ENCODE measurements around the gene TBX10.
"Not testable (repeated sequence)": the region's sequence is repeated elsewhere in the genome, so short reads cannot be mapped to it uniquely, and the experiment has no call there.

The TBX10 gene

DNA sequence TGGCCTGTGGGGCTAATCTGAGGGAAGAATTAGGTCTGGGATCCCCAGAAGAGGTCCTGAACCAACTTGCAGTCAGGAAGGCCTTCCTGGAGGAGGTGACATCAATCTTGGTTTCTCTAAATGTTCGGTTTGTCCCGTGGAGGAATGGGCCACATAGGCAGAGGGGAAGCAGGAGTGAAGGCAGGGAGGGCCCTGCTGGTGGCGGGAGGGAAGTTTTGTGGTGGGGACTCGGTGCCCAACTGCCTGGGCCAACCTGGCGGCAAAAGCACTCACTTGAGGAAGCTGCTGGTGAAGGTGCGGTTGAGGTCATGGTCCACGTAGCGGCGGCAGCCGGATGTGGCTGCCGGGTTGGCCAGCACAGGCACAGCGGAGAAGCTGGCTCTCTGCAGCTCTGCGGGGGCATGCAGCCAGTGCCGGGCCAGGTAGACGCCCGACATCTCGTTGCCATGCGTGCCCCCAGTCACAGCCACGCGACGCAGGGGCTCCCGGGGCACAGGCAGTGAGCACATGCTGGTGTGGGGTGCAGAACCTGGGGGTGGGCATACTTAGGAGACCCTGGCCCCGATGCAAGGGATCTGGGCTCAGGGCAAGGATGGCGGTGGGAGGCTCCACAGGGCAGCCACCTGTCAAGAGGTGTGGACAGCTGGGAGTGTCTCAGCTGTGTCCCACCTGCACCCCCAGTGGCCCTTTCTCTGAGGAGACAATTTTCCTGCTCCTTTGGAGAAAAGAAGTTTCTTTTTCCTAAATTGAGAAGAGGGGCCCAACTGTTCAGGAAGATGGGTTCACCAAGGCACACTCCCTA is 7.2 kb upstream of the TBX10 start:
- DNase-seq (ENCODE audit: insufficient read length, low spot score) (no peak), FAIRE-seq (peak; percentile 70)

DNA sequence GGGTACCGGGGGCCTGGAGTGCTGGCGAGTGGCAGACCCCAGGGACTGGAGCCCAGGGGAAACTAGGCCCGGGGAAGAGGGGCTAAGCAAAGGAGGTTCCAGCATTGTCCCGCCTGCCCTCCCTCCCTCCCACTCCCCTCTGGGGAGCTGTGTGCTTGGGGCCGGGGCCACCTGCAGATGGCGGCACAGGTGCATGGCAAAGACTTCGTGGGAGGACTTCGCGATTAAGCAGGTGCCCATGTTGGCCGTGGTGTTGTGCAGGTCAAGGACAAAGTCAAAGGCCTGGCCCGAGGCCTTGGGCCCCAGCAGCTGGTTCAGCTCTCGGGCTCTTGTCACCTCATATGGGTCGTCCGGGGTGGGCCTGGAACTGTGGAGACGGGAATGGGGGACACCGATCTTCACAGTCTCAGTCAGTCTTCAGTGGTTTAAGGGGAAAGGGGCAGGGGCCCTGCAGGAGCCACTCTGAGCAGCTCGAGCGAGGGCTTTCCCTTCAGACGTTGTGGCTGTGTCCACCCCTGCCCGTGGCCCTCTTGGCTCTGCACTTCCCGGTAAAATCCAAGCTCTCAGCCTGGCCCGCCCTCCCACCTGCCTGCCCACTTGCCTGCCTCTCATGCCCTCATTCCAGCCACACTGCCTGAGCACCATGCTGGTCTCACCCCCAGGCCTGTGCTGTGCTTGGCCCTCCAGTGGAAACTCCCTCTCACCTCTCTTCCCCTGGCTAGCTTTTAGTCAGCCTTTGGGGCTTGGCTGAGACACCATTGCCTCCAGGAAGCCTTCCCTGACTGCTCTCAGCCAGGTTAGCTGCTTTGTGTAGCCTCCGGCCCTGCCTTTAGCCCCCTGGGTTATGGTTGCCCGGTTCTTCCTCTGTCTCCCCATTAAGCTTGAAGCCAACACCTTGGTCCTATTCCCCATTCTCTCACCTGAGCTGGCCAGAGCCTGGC is 6.2 kb upstream of the TBX10 start:
- peak; percentile 60 for FAIRE-seq
- no peak for DNase-seq (ENCODE audit: insufficient read length, low spot score)

GRCh38 chr11:67644472-67645418 is 5.2 kb upstream of the TBX10 start:
- FAIRE-seq: peak; percentile 31
- DNase-seq (ENCODE audit: insufficient read length, low spot score): no peak

GRCh38 chr11:67644042-67644441 is 4.5 kb upstream of the TBX10 start:
- DNase-seq (ENCODE audit: insufficient read length, low spot score): no peak
- peak; percentile 79 for FAIRE-seq

DNA sequence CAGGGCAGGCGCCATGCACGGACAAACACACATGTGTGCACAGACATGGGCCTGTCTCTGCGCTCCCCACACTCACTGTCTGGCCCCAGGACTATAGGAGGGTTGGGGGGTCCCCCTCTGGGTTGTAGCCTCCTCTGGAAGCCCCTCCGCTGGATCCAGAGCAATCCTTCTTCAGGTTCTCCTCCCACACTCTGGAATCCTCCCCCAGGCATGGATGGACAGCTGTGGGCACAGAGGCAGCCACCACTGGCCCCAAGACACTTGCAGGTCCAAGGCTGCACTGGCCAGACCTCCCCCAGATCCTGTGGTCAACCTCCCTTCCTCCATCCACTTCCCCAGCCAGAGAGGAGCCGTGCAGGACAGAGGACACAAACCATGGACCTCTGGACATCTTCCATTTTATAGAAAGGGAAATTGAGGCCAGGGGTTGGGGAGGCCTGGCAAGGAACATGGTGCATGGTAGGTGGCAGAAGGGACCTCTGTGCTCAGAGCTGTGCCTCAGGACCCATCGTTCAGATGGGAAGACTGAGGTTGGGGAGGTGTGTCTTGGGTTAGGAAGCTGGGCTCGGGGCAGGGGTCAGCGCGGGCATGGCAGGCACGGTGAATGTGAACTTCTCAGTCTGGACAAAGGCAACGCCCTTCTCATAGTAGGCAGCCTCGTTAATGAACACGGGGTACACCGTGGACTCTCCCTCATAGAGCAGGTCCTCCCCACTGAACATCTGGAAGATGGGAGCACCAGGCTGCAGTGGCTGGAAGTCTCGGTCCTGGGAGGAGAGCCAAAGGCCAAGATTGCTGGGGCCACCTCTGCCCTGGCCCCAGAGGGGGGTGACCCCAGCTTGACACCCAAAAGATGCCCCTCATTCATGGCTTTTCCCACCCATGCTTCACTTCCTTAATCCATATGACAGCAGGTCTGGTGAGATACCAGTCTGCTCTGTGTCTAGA is 2.9 kb upstream of the TBX10 start:
- DNase-seq (ENCODE audit: insufficient read length, low spot score) (no peak), FAIRE-seq (no peak)

GRCh38 chr11:67641338-67642172 is 2.0 kb upstream of the TBX10 start:
- DNase-seq (ENCODE audit: insufficient read length, low spot score): no peak
- FAIRE-seq: peak; percentile 48

DNA sequence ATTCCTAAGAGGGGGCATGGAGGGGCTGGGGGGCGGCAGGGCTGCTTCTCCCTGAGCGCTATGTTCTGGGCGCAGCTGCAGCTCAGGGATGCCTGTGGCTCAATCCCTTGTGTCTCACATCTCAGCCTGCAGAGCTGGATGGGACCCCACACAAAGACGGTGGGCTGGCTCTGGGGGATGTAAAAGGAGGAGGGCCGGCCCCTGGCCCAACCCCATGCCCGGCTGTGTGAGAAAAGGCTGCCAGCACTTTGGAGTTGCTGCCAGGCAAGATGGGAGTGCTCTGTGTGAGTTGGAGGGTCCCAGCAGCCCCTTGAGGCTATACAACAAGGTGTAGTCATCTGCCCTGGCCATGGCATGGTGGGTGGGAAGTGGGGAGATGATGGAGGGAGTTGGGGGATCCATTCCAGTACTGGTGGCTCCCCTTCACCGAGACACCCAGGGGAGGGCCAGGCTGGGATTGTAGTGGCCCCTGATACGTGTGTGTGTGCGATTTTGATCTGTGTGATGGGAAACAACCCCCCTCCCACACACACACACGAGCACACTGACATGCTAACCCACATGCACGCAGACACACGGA is 1.3 kb upstream of the TBX10 start:
- FAIRE-seq (no peak), DNase-seq (ENCODE audit: insufficient read length, low spot score) (no peak)

DNA sequence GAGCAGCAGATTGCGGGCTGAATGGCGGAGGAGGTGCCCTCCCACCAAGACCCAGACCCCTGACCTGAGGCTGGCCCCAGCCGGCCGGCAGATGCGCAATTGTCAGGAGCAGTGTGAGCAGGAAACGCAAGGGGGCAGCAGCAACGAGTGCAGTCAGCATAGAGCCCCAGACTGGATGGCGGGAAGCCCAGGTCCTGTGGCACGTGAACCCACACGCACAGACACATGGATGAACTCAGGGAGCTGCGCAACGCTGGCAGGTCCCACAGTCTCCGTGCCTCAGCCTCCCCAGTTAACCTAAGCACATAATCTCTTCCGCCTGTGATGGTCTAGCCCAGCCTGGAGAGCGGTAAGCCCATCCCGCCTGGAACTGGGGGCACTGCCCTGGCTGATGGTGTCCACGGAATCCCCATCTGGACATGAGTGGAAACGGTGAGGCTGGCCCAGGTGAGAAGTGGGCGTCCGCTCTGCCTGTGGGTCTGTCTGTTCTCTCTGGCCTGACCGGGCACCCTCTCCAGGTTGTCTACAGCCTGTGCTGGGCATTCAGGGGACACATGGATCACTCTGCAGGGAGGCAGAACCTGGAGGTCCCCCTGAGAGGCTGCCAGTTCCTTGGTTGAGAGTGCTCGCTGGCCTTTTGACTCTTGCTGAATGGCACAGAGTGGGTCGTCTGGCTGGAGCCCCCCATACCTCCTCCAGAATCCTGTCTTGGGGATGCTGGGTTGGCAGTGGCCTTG is 626 bp upstream of the TBX10 start:
- FAIRE-seq (peak; percentile 85), DNase-seq (ENCODE audit: insufficient read length, low spot score) (peak; percentile 75)

- no peak for FAIRE-seq
- DNase-seq (ENCODE audit: insufficient read length, low spot score): no peak
Measured at GRCh38 chr11:67638535-67639437, 777 bp downstream of the TBX10 start.

- not testable (repeated sequence) for DNase-seq (ENCODE audit: insufficient read length, low spot score); FAIRE-seq
Measured at GRCh38 chr11:67637441-67637840, 2.1 kb downstream of the TBX10 start.

GRCh38 chr11:67636962-67637361 is 2.6 kb downstream of the TBX10 start:
- DNase-seq (ENCODE audit: insufficient read length, low spot score): no peak
- FAIRE-seq: peak; percentile 91

DNA sequence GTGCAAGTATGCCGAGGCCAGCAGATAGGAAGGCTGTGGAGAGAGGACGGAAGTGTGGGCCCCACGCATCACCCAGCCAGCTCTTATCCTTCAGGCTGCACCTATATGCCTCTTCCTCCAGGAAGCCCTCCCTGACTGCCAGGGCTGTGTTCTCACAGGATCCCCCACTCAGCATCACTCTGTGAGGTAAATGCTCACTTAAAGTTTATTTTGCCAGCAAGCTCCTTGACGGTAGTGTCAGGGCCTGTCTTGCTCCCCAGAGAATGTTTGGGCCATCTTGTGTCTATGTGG is 4.4 kb downstream of the TBX10 start:
- no peak for FAIRE-seq
- DNase-seq (ENCODE audit: insufficient read length, low spot score): no peak

- FAIRE-seq (peak; percentile 68), DNase-seq (ENCODE audit: insufficient read length, low spot score) (no peak)
Measured at GRCh38 chr11:67634366-67635230, 5.0 kb downstream of the TBX10 start.

- DNase-seq (ENCODE audit: insufficient read length, low spot score) (no peak), FAIRE-seq (no peak)
Measured at GRCh38 chr11:67633758-67634365, 5.7 kb downstream of the TBX10 start.

DNA sequence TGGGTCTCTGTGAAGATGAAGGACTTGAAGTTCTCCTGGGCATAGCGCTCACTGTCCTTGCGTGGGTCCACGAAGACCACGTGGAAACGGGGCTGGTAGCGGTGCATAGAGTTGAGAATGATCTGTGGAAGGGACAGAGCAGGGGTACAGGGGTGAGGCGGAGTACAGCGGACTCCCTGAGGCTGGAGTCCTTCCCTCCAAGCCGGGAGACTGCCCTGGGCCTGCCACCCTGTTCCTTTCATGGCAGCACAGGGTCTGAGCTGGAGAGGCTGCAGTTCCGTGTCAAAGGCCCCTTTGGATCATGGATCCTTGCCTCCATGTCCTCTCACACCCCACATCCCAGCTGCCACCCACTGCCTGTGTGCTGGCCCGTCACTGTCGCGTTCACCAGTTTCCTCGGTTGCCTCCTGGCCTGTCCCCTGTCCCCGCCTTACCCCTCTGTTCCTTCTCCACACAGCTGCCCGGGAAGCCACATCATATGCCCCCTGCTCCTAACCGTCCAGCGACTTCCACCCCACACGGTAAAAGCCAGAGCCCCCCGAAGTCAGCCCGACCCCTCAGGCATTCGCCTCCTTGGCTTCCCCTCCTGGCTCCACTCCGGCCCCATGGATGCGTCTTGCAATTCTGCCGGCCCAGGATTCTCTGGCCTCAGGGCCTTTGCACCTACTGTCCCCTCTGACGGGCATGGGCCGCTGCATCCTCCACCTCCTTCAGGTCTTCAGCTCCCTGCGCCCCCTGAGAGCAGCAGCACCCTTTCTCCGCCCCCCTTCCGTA is 6.4 kb downstream of the TBX10 start:
- no peak for DNase-seq (ENCODE audit: insufficient read length, low spot score)
- FAIRE-seq: no peak
